Ovary (tissue), 3 donors: ENCODE measurements around the gene OPN1MW.
"Not testable (repeated sequence)": the region's sequence is repeated elsewhere in the genome, so short reads cannot be mapped to it uniquely, and the experiment has no call there.

Experiments used
- EP300 ChIP-seq: sonication (generic); formaldehyde crosslinking; IDR thresholded peaks from one replicate; pipeline ENCODE4 v1.6.1; 2017; ENCODE audit warnings: antibody characterized with exemption
- POLR2A ChIP-seq: fragments of 450-650 bp; IDR thresholded peaks from one replicate; pipeline ENCODE4 v1.6.1; 2017; ENCODE audit warnings: antibody characterized with exemption, mild to moderate bottlenecking, moderate library complexity
- TF ChIP-seq, protein P1 (sequence below), 3 donors: fragments of 450-650 bp in 2 of 3; fragments of 200-600 bp in 1 of 3; IDR thresholded peaks; one replicate each; pipeline versions ENCODE4 v1.5.1 to v1.8.0; 2016 to 2022; ENCODE audit warnings: antibody characterized with exemption in 3 of 3, mild to moderate bottlenecking in 1 of 3
- donor health status: DM: no; HTN: no; CAD: no.

DNA sequence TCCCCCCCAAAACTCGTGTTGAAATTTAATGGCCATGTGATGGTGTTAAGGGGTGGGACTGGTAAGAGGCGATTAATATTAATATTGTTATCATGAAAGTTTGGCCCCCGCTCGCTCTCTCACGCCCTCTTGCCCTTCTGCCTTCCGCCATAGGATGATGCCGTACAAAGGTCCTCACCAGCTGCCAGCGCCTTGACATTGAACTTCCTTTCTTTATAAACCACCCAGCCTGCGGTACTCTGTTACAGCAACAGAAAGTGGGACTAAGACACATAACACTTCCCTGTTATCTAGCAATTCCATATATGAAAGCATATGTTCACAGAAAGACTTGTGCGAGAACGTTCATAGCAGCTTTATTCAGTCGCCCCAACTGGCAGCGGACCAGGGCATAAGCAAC is 14.0 kb upstream of the OPN1MW start:
- TF ChIP-seq, protein P1, sequence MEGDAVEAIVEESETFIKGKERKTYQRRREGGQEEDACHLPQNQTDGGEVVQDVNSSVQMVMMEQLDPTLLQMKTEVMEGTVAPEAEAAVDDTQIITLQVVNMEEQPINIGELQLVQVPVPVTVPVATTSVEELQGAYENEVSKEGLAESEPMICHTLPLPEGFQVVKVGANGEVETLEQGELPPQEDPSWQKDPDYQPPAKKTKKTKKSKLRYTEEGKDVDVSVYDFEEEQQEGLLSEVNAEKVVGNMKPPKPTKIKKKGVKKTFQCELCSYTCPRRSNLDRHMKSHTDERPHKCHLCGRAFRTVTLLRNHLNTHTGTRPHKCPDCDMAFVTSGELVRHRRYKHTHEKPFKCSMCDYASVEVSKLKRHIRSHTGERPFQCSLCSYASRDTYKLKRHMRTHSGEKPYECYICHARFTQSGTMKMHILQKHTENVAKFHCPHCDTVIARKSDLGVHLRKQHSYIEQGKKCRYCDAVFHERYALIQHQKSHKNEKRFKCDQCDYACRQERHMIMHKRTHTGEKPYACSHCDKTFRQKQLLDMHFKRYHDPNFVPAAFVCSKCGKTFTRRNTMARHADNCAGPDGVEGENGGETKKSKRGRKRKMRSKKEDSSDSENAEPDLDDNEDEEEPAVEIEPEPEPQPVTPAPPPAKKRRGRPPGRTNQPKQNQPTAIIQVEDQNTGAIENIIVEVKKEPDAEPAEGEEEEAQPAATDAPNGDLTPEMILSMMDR (IDR thresholded peaks at IDR 0.05), result not testable (repeated sequence)
- not testable (repeated sequence) for TF ChIP-seq POLR2A, EP300
